BE2C (cell line): ENCODE results near the gene PDCD7.
"Not testable (repeated sequence)": the region's sequence is repeated elsewhere in the genome, so short reads cannot be mapped to it uniquely, and the experiment has no call there.

Source experiments
- DNase-seq: peaks from one replicate; pipeline ENCODE4 v3.0.0-alpha.2; 2020
- H3K27me3 ChIP-seq: fragments of 250-450 bp; sonication (Bioruptor Pico); 2 replicates; pipeline ENCODE4 v1.5.1; 2020; ENCODE audit warnings: mild to moderate bottlenecking
- H3K36me3 ChIP-seq: fragments of 250-450 bp; sonication (Bioruptor Pico); 2 replicates; pipeline ENCODE4 v1.5.1; 2020; ENCODE audit warnings: mild to moderate bottlenecking
- H3K4me1 ChIP-seq: fragments of 250-450 bp; sonication (Bioruptor Pico); 2 replicates; pipeline ENCODE4 v1.5.1; 2020
- H3K4me3 ChIP-seq: 2 replicates; pipeline ENCODE4 v1.5.1; 2011; ENCODE audit warnings: low read depth, low read length
- H3K9me3 ChIP-seq: fragments of 250-450 bp; sonication (Bioruptor Pico); 2 replicates; pipeline ENCODE4 v1.5.1; 2020
- CTCF ChIP-seq: IDR thresholded peaks from 2 replicates; pipeline ENCODE4 v1.5.1; 2012; ENCODE audit warnings: mild to moderate bottlenecking, low read depth, low read length

Gene PDCD7

GRCh38 chr15:65106011-65106590 is 27.5 kb downstream of the PDCD7 start:
- H3K4me3 ChIP-seq = no peak overlapping the region
- no peak for TF ChIP-seq CTCF
- H3K27me3 ChIP-seq = no peaks in the 10 kb centered on the region
- DNase-seq = no peak
- peaks cover 12% of the 10 kb centered on the region for H3K36me3 ChIP-seq
- H3K4me1 ChIP-seq = no peaks in the 10 kb centered on the region
- no peaks in the 10 kb centered on the region for H3K9me3 ChIP-seq

- Histone ChIP-seq H3K4me3 (no peak overlapping the region), H3K4me1 (no peaks in the 10 kb centered on the region), H3K36me3 (peaks cover 14% of the 10 kb centered on the region), H3K27me3 (no peaks in the 10 kb centered on the region), H3K9me3 (no peaks in the 10 kb centered on the region)
- no peak for DNase-seq
- TF ChIP-seq CTCF = no peak
These were observed 28.6 kb downstream of the PDCD7 start for GRCh38 chr15:65105038-65105437.

DNA sequence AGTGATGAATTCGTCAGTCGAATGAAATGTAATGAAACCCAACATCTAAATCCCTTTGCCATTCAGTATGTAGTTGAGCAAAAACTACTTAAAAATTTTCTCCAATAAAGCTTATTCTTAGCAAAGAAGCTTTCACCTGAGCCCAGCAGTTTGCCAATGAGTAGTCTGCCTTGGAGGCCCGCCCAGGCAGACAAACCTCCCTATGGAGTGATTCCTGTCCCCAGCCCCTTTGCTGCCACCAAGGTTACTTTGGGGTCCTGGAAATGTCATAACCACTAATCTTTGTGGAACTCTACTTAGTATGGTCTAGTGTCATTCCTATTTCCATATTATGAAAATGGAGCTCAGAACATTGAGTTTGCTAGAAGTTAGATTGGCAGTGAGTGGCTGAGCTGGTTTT is 30.7 kb downstream of the PDCD7 start:
- DNase-seq = no peak
- no peak for TF ChIP-seq CTCF
- Histone ChIP-seq H3K36me3 (peaks cover 23% of the 10 kb centered on the region), H3K9me3 (no peaks in the 10 kb centered on the region), H3K4me3 (no peak overlapping the region), H3K27me3 (no peaks in the 10 kb centered on the region), H3K4me1 (no peaks in the 10 kb centered on the region)

- no peak for TF ChIP-seq CTCF
- no peaks in the 10 kb centered on the region for H3K9me3 ChIP-seq
- no peaks in the 10 kb centered on the region for H3K4me1 ChIP-seq
- no peaks in the 10 kb centered on the region for H3K27me3 ChIP-seq
- H3K36me3 ChIP-seq = peaks cover 23% of the 10 kb centered on the region
- H3K4me3 ChIP-seq = no peak overlapping the region
- DNase-seq = no peak
These were observed 31.5 kb downstream of the PDCD7 start for GRCh38 chr15:65101891-65102708.

DNA sequence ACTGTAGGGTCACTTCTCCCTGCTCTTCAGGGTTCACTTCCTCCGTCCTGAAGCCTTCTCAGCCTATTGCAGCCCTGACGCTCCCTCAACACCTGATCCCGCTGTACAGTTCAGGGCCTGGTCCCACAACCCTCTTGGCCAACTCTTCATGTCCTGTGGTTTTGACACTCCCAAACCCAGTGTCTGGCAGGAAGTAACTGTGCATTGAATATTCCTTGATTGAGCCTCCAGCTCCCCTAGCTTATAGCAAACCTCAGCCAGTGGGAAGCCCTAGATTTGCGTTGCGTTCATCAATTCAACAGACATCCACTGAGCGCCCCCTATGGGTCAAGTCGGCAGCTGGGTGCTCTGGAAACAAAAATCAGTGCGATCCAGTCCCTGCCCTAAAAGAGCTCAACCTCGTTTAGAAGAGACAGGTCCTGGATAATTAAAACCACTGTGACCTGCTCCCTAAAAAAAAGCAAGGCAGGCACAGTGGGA is 32.2 kb downstream of the PDCD7 start:
- Histone ChIP-seq H3K4me3 (no peak overlapping the region), H3K4me1 (no peaks in the 10 kb centered on the region), H3K9me3 (no peaks in the 10 kb centered on the region), H3K27me3 (no peaks in the 10 kb centered on the region), H3K36me3 (peaks cover 23% of the 10 kb centered on the region)
- peak; percentile 87 for DNase-seq
- TF ChIP-seq CTCF = peak; percentile 98

DNA sequence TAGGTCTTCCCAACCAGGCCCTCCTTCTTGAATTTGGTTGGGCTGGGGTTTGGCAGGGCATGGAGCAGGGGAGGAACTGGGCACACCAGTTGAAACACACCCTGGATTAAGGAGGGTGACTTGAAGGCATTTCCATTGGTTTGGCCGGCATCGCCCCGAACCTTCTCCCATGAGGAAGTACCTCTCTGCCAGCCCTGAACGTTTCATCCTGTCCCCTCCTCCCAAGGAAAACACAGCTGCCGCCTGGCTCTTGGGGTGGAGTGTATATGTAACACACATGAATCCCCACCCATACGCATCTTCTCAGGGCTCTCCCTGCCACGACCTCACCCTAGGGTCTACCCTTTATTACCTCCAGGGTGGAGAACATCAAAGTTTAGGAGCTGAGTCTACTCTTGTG is 33.2 kb downstream of the PDCD7 start:
- H3K4me3 ChIP-seq = no peak overlapping the region
- H3K9me3 ChIP-seq = no peaks in the 10 kb centered on the region
- peaks cover 15% of the 10 kb centered on the region for H3K36me3 ChIP-seq
- no peaks in the 10 kb centered on the region for H3K27me3 ChIP-seq
- TF ChIP-seq CTCF = no peak
- no peak for DNase-seq
- H3K4me1 ChIP-seq = no peaks in the 10 kb centered on the region

GRCh38 chr15:65099801-65100200 is 33.8 kb downstream of the PDCD7 start:
- H3K36me3 ChIP-seq = peaks cover 13% of the 10 kb centered on the region
- not testable (repeated sequence) for H3K9me3 ChIP-seq, H3K27me3 ChIP-seq

More at GRCh38 chr15:65099801-65100200, 33.8 kb downstream of the PDCD7 start:
- H3K4me1 ChIP-seq, H3K4me3 ChIP-seq, DNase-seq: not testable (repeated sequence)
